Left lung (tissue), 10 donors: Measurements from ENCODE around the gene DYRK1B. TPM values are rescaled to one million over a fixed set of nuclear protein-coding genes. Genes with fewer than 3 reads are reported as not detected.

Experiments used
- ATAC-seq: fragments of 200-7000 bp; cut with Tn5 transposase; one replicate; pipeline ENCODE4 v1.9.1; 2020; ENCODE audit warnings: moderate library complexity
- DNase-seq, 4 donors: peaks; one replicate each; pipeline ENCODE4 v3.0.0-alpha.2; 2013 to 2020
- H3K27ac ChIP-seq, 2 donors: fragments of 200-600 bp; sonication (generic) in 1 of 2; one replicate each; pipeline versions ENCODE4 v1.5.0 to v1.8.0; 2020 to 2021
- H3K27me3 ChIP-seq, 2 donors: fragments of 200-600 bp; sonication (generic) in 1 of 2; one replicate each; pipeline versions ENCODE4 v1.5.0 to v1.8.0; 2020 to 2021
- H3K36me3 ChIP-seq, 2 donors: fragments of 200-600 bp; sonication (generic) in 1 of 2; one replicate each; pipeline versions ENCODE4 v1.5.0 to v1.8.0; 2020 to 2021
- H3K4me1 ChIP-seq, 2 donors: fragments of 200-600 bp; one replicate each; pipeline ENCODE4 v1.8.0; 2021
- H3K4me3 ChIP-seq, 2 donors: fragments of 200-600 bp; sonication (generic) in 1 of 2; one replicate each; pipeline versions ENCODE4 v1.5.0 to v1.8.0; 2020 to 2021; ENCODE audit warnings: mild to moderate bottlenecking in 1 of 2
- H3K9me3 ChIP-seq, 2 donors: fragments of 200-600 bp; sonication (generic) in 1 of 2; one replicate each; pipeline versions ENCODE4 v1.5.0 to v1.8.0; 2020 to 2021
- CTCF ChIP-seq, 2 donors: fragments of 200-600 bp; sonication (generic) in 1 of 2; IDR thresholded peaks; one replicate each; pipeline versions ENCODE4 v1.5.0 to v1.8.0; 2021; ENCODE audit warnings: antibody characterized with exemption in 2 of 2
- intact Hi-C, 2 donors: fragments of 100-400 bp; cut with DNase I; formaldehyde crosslinking; loops; one replicate each; pipeline versions ENCODE4 v1.11.2 to v1.14.2; 2022
- polyA plus RNA-seq, 6 donors: library from polyadenylated mRNA; unstranded; fragments of 120-200 nt; gene quantifications; one replicate each; pipeline ENCODE4 v1.2.1, GENCODE V29; 2013; ENCODE audit not compliant: insufficient read length in 6 of 6
- total RNA-seq, 2 donors: library from RNA; stranded (reverse); fragmentation: NEBNext Ultra II Directional; extraction: Animal tissue kit (Norgen Biotek cat#: 25700); gene quantifications; one replicate each; pipeline ENCODE4 v1.2.1, GENCODE V29; 2021
- donor health status: DM: no; HTN: yes; CAD: no.
- donor health status: DM: no; HTN: no; CAD: no.

Gene DYRK1B
- total and polyA plus RNA-seq, 8 donors: 13.6 to 32.4 (median 26.7) TPM

GRCh38 chr19:39839678-39840327 is 5.8 kb upstream of the DYRK1B start:
- TF ChIP-seq CTCF (IDR thresholded peaks at IDR 0.05): no peak
- H3K4me3 ChIP-seq: no peak overlapping the region
- DNase-seq (no peak), ATAC-seq (no peak)
- H3K9me3 ChIP-seq: no peaks in the 10 kb centered on the region
- intact Hi-C loops: no loop called here
- H3K36me3 ChIP-seq: peaks cover 5 to 55% of the 10 kb centered on the region in 2 donors
- H3K27ac ChIP-seq: no peak overlapping the region
- H3K4me1 ChIP-seq: peaks cover 7 to 28% of the 10 kb centered on the region in 2 donors
- H3K27me3 ChIP-seq: no peaks in the 10 kb centered on the region

- no peak overlapping the region for H3K4me3 ChIP-seq
- peaks cover 5 to 61% of the 10 kb centered on the region in 2 donors for H3K36me3 ChIP-seq
- H3K27ac ChIP-seq: no peak overlapping the region
- no peaks in the 10 kb centered on the region for H3K9me3 ChIP-seq
- DNase-seq: no peak
- peaks cover 7 to 23% of the 10 kb centered on the region in 2 donors for H3K4me1 ChIP-seq
- intact Hi-C loops: no loop called here
- no peak for TF ChIP-seq CTCF (IDR thresholded peaks at IDR 0.05)
- H3K27me3 ChIP-seq: no peaks in the 10 kb centered on the region
- no peak for ATAC-seq
These were observed 4.6 kb upstream of the DYRK1B start for GRCh38 chr19:39838569-39838968.

GRCh38 chr19:39837978-39838377 is 4.0 kb upstream of the DYRK1B start:
- Histone ChIP-seq H3K9me3 (no peaks in the 10 kb centered on the region), H3K27ac (no peak overlapping the region), H3K4me1 (peaks cover 7 to 21% of the 10 kb centered on the region in 2 donors), H3K36me3 (peaks cover 5 to 61% of the 10 kb centered on the region in 2 donors), H3K4me3 (no peak overlapping the region), H3K27me3 (no peaks in the 10 kb centered on the region)
- intact Hi-C loops: no loop called here
- DNase-seq (no peak), ATAC-seq (no peak)
- TF ChIP-seq CTCF (IDR thresholded peaks at IDR 0.05): no peak

- intact Hi-C loops: no loop called here
- Histone ChIP-seq H3K4me1 (peaks cover 6 to 23% of the 10 kb centered on the region in 2 donors), H3K4me3 (peak overlapping the region; percentile 100), H3K36me3 (peaks cover 5 to 75% of the 10 kb centered on the region in 2 donors), H3K27me3 (no peaks in the 10 kb centered on the region), H3K27ac (peak overlapping the region; percentile 84 to 93), H3K9me3 (no peaks in the 10 kb centered on the region)
- ATAC-seq: no peak
- DNase-seq: no peak
- TF ChIP-seq CTCF (IDR thresholded peaks at IDR 0.05): no peak
These were observed 402 bp upstream of the DYRK1B start for GRCh38 chr19:39834287-39834841.

- Histone ChIP-seq H3K27me3 (no peaks in the 10 kb centered on the region), H3K27ac (peak overlapping the region; percentile 84 to 93), H3K4me3 (peak overlapping the region; percentile 100), H3K36me3 (peaks cover 0 to 74% of the 10 kb centered on the region in 2 donors), H3K9me3 (no peaks in the 10 kb centered on the region), H3K4me1 (peaks cover 6 to 25% of the 10 kb centered on the region in 2 donors)
- ATAC-seq: no peak
- intact Hi-C loops: no loop called here
- no peak for DNase-seq
- no peak for TF ChIP-seq CTCF (IDR thresholded peaks at IDR 0.05)
These were observed 850 bp downstream of the DYRK1B start for GRCh38 chr19:39833160-39833463.
